Neural crest cell (in vitro differentiated cells): ENCODE measurements around the gene CCDC7. TPM values are rescaled to one million over a fixed set of nuclear protein-coding genes. Genes with fewer than 3 reads are reported as not detected.
"Not testable (repeated sequence)": the region's sequence is repeated elsewhere in the genome, so short reads cannot be mapped to it uniquely, and the experiment has no call there.

Source experiments
- DNase-seq: peaks from one replicate; pipeline ENCODE4 v3.0.0; 2021; ENCODE audit warnings: low read depth, mixed read lengths, low spot score
- H3K27ac Mint-ChIP-seq: one replicate; pipeline ENCODE4 v1.8.0; 2021; ENCODE audit warnings: mild to moderate bottlenecking, mixed read lengths; ENCODE audit not compliant: unreplicated experiment
- H3K27me3 Mint-ChIP-seq: 2 replicates; pipeline ENCODE4 v1.8.0; 2021; ENCODE audit warnings: low read depth, mild to moderate bottlenecking, mixed read lengths
- H3K36me3 Mint-ChIP-seq: 2 replicates; pipeline ENCODE4 v1.8.0; 2021; ENCODE audit warnings: low read depth, mild to moderate bottlenecking, mixed read lengths
- H3K4me1 Mint-ChIP-seq: 2 replicates; pipeline ENCODE4 v1.8.0; 2021; ENCODE audit warnings: mixed read lengths
- H3K4me3 Mint-ChIP-seq: one replicate; pipeline ENCODE4 v1.8.0; 2021; ENCODE audit warnings: mild to moderate bottlenecking, mixed read lengths
- H3K9me3 Mint-ChIP-seq: 2 replicates; pipeline ENCODE4 v1.8.0; 2021; ENCODE audit warnings: mixed read lengths
- total RNA-seq: library from RNA; stranded (reverse); gene quantifications from 2 replicates; pipeline ENCODE4 v1.2.1, GENCODE V29; 2021
- TF ChIP-seq, protein P1 (sequence below): fragments of 200-600 bp; sonication (generic); conservative IDR thresholded peaks from 2 replicates; pipeline ENCODE4 v1.5.0; 2021; ENCODE audit warnings: antibody characterized with exemption, mild to moderate bottlenecking

CCDC7 gene
- total RNA-seq, 1 donor from 2014 or later: 5.2 TPM

DNA sequence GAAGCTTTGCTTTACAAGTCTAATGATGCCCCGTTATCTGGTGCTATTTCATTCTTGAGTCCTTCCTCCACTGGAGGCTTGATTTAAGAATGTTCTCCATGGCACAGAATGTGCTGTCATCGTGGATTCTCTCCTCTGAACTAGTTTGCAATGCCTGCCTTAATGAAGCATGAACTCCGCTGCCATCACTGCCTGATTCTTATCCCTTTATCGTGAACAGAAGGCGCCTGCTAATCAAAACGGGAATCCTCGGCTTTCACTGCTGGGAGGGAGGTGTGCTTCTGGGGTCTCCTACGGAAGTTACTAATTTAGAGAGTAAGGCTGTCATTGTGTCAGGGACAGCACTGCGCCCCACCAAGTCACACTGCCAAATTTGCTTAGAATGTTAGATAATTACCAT is 455.9 kb downstream of the CCDC7 start:
- TF ChIP-seq, protein P1, sequence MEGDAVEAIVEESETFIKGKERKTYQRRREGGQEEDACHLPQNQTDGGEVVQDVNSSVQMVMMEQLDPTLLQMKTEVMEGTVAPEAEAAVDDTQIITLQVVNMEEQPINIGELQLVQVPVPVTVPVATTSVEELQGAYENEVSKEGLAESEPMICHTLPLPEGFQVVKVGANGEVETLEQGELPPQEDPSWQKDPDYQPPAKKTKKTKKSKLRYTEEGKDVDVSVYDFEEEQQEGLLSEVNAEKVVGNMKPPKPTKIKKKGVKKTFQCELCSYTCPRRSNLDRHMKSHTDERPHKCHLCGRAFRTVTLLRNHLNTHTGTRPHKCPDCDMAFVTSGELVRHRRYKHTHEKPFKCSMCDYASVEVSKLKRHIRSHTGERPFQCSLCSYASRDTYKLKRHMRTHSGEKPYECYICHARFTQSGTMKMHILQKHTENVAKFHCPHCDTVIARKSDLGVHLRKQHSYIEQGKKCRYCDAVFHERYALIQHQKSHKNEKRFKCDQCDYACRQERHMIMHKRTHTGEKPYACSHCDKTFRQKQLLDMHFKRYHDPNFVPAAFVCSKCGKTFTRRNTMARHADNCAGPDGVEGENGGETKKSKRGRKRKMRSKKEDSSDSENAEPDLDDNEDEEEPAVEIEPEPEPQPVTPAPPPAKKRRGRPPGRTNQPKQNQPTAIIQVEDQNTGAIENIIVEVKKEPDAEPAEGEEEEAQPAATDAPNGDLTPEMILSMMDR: no peak
- no peaks in the 10 kb centered on the region for H3K27me3 Mint-ChIP-seq
- H3K27ac Mint-ChIP-seq: no peak overlapping the region
- no peaks in the 10 kb centered on the region for H3K9me3 Mint-ChIP-seq
- H3K4me1 Mint-ChIP-seq: peaks cover 9% of the 10 kb centered on the region
- H3K36me3 Mint-ChIP-seq: peaks cover 23% of the 10 kb centered on the region
- no peak overlapping the region for H3K4me3 Mint-ChIP-seq
- DNase-seq: no peak

DNA sequence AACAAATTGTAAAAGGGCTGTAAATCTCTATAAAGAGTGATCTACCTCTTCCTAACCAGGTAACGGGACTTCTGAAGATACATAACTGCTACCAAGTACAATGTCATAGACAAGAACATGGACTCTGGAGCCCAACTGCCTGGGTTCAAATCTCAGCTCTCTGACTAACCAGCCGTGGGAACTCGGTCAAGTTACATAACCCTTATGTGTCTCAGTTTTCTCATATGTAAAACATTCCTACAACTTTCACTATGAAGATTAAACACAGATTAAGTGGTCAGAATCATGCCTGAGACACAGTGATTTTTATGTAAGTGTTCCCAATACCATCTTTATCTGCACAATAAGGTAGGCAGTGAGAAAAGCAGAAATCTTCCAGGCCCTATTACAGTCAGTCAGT is 459.5 kb downstream of the CCDC7 start:
- DNase-seq: no peak
- Mint-ChIP-seq H3K27ac (no peak overlapping the region), H3K4me3 (no peak overlapping the region), H3K4me1 (peaks cover 9% of the 10 kb centered on the region), H3K9me3 (no peaks in the 10 kb centered on the region), H3K36me3 (peaks cover 16% of the 10 kb centered on the region), H3K27me3 (no peaks in the 10 kb centered on the region)
- TF ChIP-seq, protein P1: no peak

DNA sequence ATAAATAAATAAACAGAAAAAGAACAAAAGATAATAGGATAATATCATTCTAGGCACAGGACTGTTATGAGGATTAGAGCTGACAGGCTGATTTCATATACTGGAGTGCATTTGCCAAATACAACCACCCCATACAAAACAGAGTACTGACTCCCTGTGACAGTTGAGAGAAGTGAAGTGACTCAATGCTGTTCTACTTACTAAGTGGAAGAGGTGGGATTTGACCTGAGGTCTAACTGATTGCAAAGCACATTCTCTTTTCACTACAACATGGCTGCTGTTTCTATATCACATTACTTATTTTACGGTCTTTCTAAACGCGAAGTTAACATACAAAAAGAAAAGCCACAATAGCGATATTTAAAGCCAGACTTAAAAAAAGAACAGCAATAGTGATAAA is 460.7 kb downstream of the CCDC7 start:
- H3K27ac Mint-ChIP-seq: no peak overlapping the region
- H3K27me3 Mint-ChIP-seq: no peaks in the 10 kb centered on the region
- no peak overlapping the region for H3K4me3 Mint-ChIP-seq
- H3K4me1 Mint-ChIP-seq: peaks cover 9% of the 10 kb centered on the region
- H3K9me3 Mint-ChIP-seq: no peaks in the 10 kb centered on the region
- H3K36me3 Mint-ChIP-seq: peaks cover 20% of the 10 kb centered on the region
- DNase-seq: no peak
- TF ChIP-seq, protein P1: no peak

DNA sequence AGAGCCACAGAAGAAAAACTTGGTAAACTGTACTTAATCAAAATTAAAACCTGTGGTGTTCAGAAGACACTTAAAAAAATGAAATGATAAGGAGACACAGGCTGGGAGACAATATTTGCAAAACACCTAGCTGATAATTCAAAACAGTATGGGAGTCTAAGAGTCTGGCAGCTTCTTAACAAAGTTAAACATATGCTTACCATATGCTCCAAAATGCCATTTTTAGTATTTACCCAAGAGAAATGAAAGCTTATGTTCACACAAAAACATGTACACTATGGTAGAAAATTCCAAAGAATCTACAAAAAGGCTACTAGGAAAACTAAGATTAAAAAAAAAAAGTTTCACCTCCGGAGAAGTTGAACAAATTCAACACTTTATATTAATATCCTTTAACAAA is 463.5 kb downstream of the CCDC7 start:
- Mint-ChIP-seq H3K4me1 (peaks cover under 1% of the 10 kb centered on the region), H3K27ac (no peak overlapping the region), H3K4me3 (no peak overlapping the region), H3K27me3 (no peaks in the 10 kb centered on the region), H3K36me3 (peaks cover 37% of the 10 kb centered on the region), H3K9me3 (no peaks in the 10 kb centered on the region)
- no peak for DNase-seq
- TF ChIP-seq, protein P1: no peak

DNA sequence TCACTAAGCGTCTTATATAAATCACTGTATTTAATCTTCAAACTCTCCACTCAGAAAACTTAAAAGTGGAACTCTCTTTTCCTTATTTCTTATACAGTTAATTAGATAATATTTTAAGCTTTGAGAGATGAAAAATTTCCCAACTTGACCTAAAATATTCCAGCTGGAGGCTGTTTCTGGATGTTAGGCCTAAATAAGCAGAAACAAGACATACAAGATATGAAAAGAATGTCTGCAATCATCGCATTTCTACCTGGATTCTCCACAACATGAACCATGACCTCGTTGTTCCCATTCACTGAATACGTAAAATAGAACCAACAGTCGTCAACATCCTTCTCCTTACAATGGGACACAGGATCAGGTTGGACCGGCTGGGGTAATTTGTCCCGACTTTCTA is 464.0 kb downstream of the CCDC7 start:
- H3K4me3 Mint-ChIP-seq, H3K27me3 Mint-ChIP-seq, H3K4me1 Mint-ChIP-seq, H3K27ac Mint-ChIP-seq, H3K9me3 Mint-ChIP-seq, DNase-seq: not testable (repeated sequence)
- H3K36me3 Mint-ChIP-seq: peaks cover 42% of the 10 kb centered on the region

DNA sequence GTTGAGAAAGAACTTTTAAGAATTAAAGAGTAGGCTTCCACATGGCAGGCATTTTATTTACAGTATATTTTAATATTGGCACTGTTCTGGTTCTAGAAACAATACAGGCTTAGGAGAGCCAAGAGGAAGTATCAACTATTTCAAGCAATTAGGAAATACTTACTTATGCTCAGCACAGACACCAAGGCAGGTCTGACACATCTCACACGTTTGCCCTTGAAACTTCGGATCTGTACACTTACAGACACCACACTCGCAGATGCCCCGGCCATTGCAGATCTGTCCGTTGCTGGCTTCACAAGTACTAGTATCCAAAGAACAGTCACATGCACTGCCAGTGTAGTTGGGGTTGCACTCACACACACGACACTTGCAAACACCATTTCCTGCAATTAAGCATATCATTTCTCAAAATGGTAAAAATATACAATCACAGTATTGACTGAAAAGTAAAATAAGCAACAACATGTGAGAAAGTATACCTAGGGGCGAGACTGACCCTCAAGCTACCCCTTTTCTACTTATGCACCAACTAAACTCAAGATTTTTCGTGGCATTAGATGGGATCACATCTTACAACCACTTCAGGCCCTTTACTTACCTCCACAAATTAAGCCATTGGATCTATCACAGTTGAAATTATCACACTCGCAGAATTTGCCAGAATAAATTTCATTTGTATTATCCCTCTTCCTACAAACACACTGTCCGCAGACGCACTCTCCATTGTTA is 465.5 kb downstream of the CCDC7 start:
- H3K9me3 Mint-ChIP-seq: peaks cover 6% of the 10 kb centered on the region
- no peak for DNase-seq

DNA sequence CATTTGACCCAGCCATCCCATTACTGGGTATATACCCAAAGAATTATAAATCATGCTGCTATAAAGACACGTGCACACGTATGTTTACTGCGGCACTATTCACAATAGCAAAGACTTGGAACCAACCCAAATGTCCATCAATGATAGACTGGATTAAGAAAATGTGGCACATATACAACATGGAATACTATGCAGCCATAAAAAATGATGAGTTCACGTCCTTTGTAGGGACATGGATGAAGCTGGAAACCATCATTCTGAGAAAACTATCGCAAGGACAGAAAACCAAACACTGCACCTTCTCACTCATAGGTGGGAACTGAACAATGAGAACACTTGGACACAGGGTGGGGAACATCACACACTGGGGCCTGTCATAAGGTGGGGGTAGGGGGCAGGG is 471.9 kb downstream of the CCDC7 start:
- not testable (repeated sequence) for H3K9me3 Mint-ChIP-seq, H3K4me1 Mint-ChIP-seq, H3K4me3 Mint-ChIP-seq, DNase-seq, H3K27ac Mint-ChIP-seq, H3K27me3 Mint-ChIP-seq
- H3K36me3 Mint-ChIP-seq: peaks cover 67% of the 10 kb centered on the region

More for the DNA sequence above, 465.5 kb downstream of the CCDC7 start:
- TF ChIP-seq, protein P1: no peak
- peaks cover 50% of the 10 kb centered on the region for H3K36me3 Mint-ChIP-seq
- H3K27ac Mint-ChIP-seq: peak overlapping the region; percentile 30
- peaks cover 5% of the 10 kb centered on the region for H3K4me1 Mint-ChIP-seq
- no peak overlapping the region for H3K4me3 Mint-ChIP-seq
- H3K27me3 Mint-ChIP-seq: no peaks in the 10 kb centered on the region
